GM18951 (cell line): Measurements from ENCODE around the gene ZDHHC13.

ENCODE experiments used
- POLR2A ChIP-seq: IDR thresholded peaks from 4 replicates; pipeline ENCODE4 v1.6.1; 2011; ENCODE audit warnings: mild to moderate bottlenecking; ENCODE audit not compliant: insufficient read length, insufficient read depth; ENCODE audit errors: extremely low read depth
- in situ Hi-C: fragments of 300-500 bp; cut with MboI; formaldehyde crosslinking; loops from one replicate; pipeline ENCODE4 v1.12.0; 2022; ENCODE audit warnings: low sequenced_read_pairs, mixed read lengths, inconsistent platforms; ENCODE audit not compliant: unreplicated experiment

ZDHHC13 gene

DNA sequence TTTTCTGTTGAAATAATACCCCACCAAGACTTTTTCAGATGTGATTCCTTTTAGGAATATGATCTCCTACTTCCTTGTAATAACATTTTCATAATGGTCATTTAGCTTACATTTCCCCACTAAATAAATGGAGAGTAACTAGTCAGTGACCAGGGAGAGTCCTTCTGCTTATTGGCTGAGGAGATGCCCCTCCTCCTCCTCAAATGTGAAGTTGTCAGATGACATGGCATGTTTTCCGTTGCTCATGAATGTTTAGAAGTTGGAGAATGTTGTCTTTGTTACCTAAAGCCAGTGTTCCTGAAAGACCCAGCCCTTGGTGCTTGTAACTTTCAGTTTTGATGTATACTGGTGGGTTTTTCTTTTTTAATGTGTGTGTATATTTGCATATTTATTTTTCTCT is 46.6 kb downstream of the ZDHHC13 start:
- in situ Hi-C loops, result no loop called here
- no peak for TF ChIP-seq POLR2A

DNA sequence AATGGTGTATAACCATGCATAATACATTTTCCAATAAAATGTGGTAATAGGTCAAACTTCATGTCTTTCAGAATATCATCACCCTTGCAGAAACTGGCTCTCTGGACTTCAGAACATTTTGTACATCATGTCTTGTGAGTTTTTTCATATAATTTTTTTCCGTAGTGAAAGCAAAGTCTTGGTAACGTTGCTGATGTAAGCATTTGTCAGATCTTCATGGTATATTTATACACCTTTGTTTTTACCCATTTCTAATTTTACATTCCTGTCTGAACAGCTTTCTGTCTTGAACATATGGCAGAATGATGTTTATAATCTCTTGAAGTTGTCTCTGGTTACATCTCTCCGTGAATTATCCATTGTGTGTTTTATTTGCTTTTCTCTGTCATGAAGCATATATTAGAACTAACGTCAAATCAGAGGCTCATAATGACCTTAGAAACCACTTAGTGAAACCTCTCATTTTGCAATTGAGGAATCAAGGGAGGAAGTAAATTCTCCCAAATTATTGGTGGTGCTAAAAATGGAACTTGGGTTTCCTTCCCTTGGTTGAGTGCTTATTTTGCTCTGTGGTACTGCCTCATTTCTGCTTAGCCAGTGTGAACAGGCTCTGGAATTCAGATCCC is 47.4 kb downstream of the ZDHHC13 start:
- TF ChIP-seq POLR2A, result no peak
- in situ Hi-C loops, result no loop called here

DNA sequence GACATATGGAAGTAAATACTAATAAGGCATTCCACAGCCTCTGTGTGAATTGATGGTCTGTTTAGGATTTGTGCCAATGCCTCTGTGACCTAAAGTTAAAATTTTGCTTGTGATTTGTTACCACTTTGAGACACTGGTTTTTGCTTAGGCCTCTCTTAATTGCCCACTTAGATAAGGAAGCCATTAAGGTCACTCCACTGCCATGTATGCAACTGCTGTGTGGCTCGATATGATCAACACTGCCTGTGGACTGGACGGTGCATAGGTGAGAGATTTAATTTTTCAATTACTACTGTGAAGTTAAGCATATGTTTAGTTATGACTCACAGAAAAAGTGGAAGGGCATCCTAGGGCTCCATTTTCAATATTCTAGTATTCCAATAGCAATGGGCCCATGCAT is 47.9 kb downstream of the ZDHHC13 start:
- in situ Hi-C loops, result no loop called here
- TF ChIP-seq POLR2A, result no peak

DNA sequence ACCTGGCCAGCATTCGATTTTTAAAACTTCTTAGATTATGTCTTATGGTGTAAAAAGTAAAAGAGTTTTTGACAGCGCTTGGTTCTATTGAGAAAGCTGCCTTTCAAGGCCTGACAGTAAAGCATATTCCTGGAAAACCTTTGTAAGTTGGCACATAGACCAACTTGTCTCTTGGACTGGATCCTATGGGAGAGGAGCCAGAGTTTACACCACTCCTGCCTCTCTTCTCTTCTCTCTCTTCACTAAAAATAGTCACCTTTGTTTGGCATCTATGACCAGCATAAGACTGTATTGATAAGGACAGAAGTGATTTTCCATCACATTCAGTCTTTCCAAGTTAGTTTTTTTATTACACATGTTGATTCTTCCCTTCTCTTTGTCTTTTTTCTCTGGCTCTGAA is 51.1 kb downstream of the ZDHHC13 start:
- in situ Hi-C loops, result no loop called here
- TF ChIP-seq POLR2A, result no peak

DNA sequence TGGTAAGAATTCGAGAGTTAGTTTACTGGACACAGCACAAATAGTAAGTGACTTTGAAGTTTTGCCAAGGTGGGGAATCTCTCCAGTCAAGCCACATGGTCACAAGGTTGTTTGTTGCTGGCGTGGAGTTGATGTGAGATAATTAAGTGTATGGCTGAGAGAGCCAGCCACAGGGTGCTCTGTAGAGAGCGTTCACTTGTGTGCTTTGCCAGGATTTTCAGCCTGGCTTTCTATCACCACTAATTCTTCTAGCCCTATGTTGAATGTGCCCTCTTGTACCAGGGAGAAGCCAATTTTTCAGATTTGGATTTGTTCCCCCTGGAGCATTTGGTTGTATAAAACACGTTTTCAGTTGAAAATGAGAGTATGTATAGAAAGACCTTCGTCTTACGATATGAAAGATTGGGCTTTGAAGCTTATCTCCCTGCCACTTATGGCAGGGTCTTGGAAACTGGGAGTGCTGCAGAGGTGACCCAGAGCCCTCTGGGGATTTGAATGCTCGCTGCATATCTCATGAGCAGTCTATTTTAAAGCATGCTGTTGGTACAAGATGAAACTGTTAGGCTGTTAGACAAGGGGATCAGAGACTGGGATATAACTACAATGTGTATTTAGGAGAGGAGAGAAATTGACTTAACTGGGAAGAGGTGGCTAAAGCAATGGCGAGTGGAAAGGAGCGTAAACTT is 56.2 kb downstream of the ZDHHC13 start:
- no peak for TF ChIP-seq POLR2A
- in situ Hi-C loops, result no loop called here

DNA sequence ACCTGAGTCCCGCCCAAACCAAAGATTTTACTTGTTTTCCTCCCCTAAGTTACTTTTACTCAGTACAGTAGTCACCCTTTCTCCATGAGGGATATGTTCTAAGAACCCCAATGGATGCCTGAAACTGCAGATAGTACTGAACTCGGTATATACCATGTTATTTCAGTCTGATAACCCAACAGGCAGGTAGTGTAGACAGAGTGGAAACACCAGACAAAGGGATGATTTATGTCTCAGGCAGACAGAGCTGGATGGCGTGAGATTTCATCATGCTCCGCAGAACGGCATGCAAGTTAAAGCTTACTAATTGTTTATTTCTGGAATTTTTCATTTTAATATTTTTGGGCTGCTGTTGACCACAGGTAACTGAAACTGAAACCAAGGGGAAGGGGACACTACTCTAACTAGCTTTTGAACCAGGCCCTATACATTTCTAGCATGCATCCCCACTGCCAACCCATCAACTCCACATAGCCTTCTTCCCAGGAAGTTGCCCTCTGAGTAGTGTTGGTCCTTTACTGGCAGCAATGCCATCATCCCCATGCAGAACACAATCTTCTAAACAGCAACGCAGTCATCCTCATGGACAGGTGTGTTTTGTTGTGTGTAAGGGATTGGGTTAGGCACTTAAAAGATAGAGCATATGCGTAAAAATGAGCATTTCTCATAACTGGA is 57.1 kb downstream of the ZDHHC13 start:
- in situ Hi-C loops, result no loop called here
- TF ChIP-seq POLR2A, result no peak

DNA sequence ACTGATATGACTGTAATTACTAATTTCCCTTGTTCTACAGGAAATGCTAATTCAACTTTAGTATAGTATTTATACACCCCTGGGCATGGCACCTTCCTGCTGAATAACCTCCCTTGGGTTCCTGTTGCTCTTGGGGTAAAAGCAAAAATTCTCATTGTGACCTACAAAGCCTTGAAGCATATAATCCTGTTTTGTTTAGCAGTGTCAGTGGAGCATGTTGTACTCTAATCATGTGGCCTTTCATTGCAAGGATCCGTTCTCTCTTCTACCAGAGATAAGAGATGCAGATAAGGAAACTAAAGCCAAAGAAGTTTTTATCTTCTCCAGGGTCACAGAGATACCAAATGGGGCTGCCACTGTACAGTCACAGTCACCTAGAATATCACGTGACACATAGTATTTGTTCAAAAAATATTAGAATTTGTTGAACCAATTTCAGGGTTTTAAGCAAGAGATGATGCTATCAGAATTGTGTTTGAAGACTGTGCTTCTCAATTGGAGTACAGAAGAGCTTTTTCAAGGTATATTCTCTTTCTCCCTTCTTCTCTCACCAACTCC is 59.7 kb downstream of the ZDHHC13 start:
- no peak for TF ChIP-seq POLR2A
- in situ Hi-C loops, result no loop called here

DNA sequence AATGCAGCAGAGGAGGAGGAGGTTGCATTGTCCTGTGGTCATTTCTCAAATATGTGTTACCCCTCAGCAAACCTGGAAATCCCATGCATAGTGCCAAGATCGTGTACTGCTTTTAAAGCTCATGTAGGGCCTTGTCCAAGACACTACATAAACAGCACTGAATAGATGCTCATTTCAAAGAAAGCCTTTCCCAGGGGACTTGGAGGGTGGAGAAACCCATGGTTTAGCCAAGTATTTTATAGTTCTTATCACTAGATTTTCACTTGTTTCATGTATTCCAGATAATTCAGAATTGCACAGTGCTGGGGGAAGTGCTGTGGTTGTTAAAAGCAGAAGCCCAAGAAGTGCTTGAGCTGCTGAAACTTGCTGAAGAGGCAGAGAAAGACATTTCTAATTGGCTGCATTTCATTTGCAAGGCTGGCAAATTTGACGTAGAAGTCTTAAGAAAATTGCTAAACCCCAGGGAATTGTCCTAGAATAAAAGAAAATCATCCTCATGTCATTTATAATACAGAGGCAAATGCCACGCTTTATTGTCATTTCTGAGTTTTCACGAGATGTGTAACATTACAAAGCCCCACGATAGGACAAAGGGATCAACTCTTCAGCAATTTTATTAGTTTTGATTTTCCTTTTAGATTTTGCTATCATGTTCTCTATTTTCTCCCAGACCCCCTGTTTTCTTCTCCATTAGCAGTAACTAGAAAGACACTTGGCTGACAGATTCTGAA is 64.7 kb downstream of the ZDHHC13 start:
- TF ChIP-seq POLR2A, result no peak
- in situ Hi-C loops, result no loop called here

DNA sequence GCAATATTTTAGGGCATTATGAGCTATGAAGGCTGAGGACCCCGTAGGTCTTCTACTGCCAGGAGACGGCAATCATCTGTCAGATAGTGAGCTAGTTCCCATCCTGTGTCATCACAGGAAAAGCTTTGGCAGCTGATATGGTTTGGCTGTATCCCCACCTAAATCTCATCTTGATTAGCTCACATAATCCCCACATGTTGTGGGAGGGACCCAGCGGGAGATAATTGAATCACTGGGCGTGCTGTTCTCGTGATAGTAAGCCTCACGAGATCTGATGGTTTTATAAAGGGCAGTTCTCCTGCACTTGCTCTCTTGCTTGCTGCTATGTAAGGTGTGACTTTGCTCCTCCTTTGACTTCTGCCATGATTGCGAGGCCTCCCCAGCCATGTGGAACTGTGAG is 66.7 kb downstream of the ZDHHC13 start:
- in situ Hi-C loops, result no loop called here
- TF ChIP-seq POLR2A, result no peak

DNA sequence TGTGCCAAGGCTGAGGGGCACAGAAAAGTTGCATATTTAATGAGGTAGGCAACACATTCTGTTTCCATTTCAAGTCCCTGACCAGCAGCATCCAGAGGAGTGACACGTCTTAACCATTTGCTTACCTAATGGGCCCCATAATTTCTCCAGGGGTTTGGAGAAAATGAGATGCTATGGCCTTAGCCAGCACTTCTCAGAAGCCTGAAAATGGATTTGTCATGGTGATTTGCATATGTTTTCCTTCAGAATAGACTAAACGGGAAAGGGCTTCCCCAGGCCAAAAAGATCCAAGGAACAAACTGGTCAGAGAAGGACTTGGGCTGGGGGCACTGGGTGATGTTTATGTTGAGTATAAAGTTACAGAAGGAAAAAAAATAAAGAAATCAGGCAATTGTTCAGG is 68.1 kb downstream of the ZDHHC13 start:
- TF ChIP-seq POLR2A, result no peak
- in situ Hi-C loops, result no loop called here

DNA sequence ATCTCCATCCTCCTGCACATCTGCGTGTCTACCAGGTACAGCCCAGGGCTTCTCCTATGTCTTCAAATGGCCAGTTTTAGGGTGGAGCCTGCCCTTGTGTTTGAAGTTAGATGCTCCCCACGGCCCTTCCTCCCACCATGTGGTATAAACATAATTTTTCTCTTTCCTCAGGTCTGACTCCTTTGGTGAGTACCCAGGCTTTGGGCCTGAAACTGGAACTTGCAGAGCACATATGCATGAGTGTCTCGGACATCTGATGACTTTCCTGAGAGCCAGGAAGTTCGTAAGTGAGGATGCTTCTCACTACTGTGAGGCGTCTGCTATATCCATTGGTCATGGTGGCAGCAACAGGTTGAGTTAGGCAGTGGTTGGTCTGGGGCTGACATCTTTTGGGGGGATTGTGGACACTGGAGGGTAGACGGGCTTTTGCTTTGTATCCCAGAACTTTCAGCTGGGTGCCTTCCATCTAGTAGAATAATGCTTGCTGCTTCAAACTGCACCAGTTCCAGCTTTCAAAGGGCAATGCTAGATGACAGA is 68.6 kb downstream of the ZDHHC13 start:
- in situ Hi-C loops, result no loop called here
- no peak for TF ChIP-seq POLR2A

DNA sequence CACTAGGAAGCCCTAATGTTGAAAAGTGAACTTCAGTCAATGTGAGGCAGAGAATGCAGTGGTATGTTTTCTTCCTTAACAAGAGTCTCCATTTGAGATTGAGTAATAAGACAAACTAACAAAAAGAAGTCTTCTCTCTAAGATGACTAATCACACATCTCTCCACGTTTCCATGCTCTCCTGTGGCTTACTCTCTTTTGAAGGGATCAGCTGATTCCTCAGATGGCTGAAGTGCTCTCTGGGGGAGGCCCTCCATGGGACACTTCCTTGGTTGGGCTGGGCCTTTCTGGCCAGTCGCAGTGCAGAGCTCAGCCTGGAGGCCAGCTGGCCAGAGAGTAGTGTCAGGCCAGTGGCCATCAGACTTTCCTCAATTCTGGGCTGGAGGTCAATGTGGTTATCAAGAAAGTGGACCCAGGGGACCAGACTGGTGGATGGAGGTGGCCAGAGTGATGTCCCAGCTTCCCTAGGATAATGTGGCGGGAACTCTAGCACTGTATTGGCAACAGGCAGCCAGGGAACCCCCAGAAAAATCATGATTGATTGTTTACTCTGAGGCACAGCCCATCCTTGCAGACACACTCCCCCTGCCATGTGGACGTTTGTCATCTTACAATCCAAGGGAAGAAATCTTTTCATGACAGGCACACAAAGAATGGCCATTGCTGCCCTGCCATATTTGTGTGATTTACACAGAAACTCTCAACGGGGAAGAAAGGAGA is 70.3 kb downstream of the ZDHHC13 start:
- in situ Hi-C loops, result no loop called here

DNA sequence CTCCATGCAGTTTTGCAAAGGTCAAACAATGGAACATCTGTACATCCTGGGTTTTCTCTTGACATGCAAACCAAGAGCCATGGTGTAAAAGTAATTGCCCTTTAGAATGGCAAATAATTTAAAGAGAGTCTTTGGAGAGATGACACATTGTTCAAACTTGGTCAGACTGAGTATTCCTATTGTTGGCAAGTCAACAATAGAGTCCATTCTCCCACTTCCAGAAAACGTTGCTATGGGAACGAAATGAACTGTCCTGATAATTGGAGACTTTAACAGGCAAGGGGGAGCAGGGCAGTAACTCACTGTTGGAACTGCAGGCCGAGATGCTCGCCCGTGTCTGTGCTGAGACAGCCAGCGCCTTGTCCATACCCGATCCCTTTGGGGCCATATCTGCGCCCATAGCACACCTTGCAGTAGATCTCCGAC is 70.9 kb downstream of the ZDHHC13 start:
- no peak for TF ChIP-seq POLR2A
- in situ Hi-C loops, result no loop called here

More for the DNA sequence above, 70.3 kb downstream of the ZDHHC13 start:
- TF ChIP-seq POLR2A, result no peak
